SIG-M5 (cell line): ENCODE measurements around the gene TTLL11.
"Not testable (repeated sequence)": the region's sequence is repeated elsewhere in the genome, so short reads cannot be mapped to it uniquely, and the experiment has no call there.

Experiments used
- DNase-seq: peaks from one replicate; lab custom pipeline; 2025; lab: John Stamatoyannopoulos, UW

TTLL11 gene

GRCh38 chr9:122084026-122084675, 9.0 kb downstream of the TTLL11 start:
- DNase-seq: no peak

- no peak for DNase-seq
Observed at GRCh38 chr9:122080986-122081385, 12.1 kb downstream of the TTLL11 start.

GRCh38 chr9:122078557-122078956, 14.6 kb downstream of the TTLL11 start:
- DNase-seq: no peak

GRCh38 chr9:122076773-122077172, 16.3 kb downstream of the TTLL11 start:
- DNase-seq: no peak

- no peak for DNase-seq
Observed at GRCh38 chr9:122076117-122076516, 17.0 kb downstream of the TTLL11 start.

- DNase-seq: no peak
Observed at GRCh38 chr9:122075135-122076030, 17.7 kb downstream of the TTLL11 start.

- no peak for DNase-seq
Observed at GRCh38 chr9:122071715-122072114, 21.4 kb downstream of the TTLL11 start.

- DNase-seq: no peak
Observed at GRCh38 chr9:122070728-122071515, 22.2 kb downstream of the TTLL11 start.

GRCh38 chr9:122066680-122067079, 26.4 kb downstream of the TTLL11 start:
- DNase-seq: not testable (repeated sequence)

- DNase-seq: no peak
Observed at GRCh38 chr9:122065923-122066629, 27.0 kb downstream of the TTLL11 start.

GRCh38 chr9:122060481-122060880, 32.6 kb downstream of the TTLL11 start:
- DNase-seq: no peak

GRCh38 chr9:122059955-122060324, 33.2 kb downstream of the TTLL11 start:
- no peak for DNase-seq

- no peak for DNase-seq
Observed at GRCh38 chr9:122059214-122059954, 33.7 kb downstream of the TTLL11 start.

GRCh38 chr9:122058709-122059108, 34.4 kb downstream of the TTLL11 start:
- no peak for DNase-seq

GRCh38 chr9:122058051-122058450, 35.1 kb downstream of the TTLL11 start:
- DNase-seq: no peak

- DNase-seq: no peak
Observed at GRCh38 chr9:122057211-122057610, 35.9 kb downstream of the TTLL11 start.

GRCh38 chr9:122056484-122056883, 36.6 kb downstream of the TTLL11 start:
- no peak for DNase-seq

GRCh38 chr9:122055701-122056100, 37.4 kb downstream of the TTLL11 start:
- DNase-seq: no peak

GRCh38 chr9:122053567-122054350, 39.3 kb downstream of the TTLL11 start:
- DNase-seq: no peak

GRCh38 chr9:122053064-122053463, 40.0 kb downstream of the TTLL11 start:
- no peak for DNase-seq
